Measurements from ENCODE around the gene PI16. TPM values are rescaled to one million over a fixed set of nuclear protein-coding genes. Genes with fewer than 3 reads are reported as not detected.

PI16 gene
- total RNA-seq, 2 experiments from 2014 or later = 0.30 TPM; not detected in 1

DNA sequence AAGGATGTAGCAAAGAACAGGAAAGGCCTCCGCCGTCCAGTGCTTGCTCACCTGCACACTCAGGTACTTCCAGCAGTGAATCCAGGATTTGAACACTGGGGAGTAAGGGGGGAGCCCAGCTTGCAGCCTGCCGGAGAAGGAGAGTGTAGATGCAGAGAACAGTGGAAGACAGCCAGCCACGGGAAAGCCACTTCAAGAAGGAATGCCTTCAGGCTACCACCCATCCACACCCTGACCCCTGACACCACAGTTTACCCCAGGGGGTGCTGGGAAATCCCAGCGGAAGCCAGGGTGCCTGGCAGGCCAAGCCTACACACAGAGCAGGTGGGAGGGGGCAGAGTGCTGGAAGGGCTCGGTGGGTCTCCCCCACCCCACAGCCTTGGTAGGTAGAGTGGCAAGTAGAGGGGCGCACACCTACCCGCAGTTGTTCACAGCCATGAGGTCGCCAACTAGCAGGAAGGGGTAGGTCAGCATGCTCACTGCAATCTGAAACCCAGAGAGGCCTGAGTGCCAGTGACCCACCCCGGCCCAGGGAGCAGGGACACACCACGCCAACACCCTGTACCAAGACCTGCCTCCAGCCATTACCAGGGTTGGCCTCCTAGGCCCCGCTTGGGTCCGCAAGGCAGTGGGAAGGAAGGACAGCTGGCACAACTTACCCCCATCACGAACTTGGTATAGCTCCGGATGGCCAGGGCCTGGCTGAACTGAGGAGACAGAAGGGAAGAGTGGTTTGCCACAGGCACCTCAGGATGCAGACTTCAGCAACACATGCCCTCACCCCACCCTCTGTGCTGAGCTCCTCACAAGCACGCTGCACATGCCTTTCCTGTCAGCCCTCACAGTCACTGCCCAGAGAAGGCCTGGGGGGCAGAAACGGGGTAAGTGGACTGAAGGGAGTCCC lies 15.7 kb downstream of the PI16 start:
- no peaks in the 10 kb centered on the region for H3K9me2 ChIP-seq (ENCODE audit: insufficient read depth, low read length)
- H4K20me1 ChIP-seq (ENCODE audit: insufficient read depth, low read length) = no peaks in the 10 kb centered on the region
- H3K36me3 ChIP-seq (ENCODE audit: insufficient read depth, low read length) = peaks cover 90% of the 10 kb centered on the region
- no peak overlapping the region for H3K27ac ChIP-seq (ENCODE audit: low read depth, low read length, poor library complexity, severe bottlenecking)
- no peak overlapping the region for H3K4me3 ChIP-seq (ENCODE audit: low read depth, low read length, poor library complexity, severe bottlenecking)
- H3K79me2 ChIP-seq (ENCODE audit: insufficient read depth, low read depth, low read length) = no peaks in the 10 kb centered on the region
- POLR2A ChIA-PET = interaction anchor here (0.5 kb wide), 1 partner anchor 73 kb away, joined by 4 read pairs; no protein-coding TSS in a partner anchor
- no peaks in the 10 kb centered on the region for H3K9me3 ChIP-seq (ENCODE audit: low read length)
- no peak for TF ChIP-seq EZH2phosphoT487 (IDR thresholded peaks at IDR 0.05; ENCODE audit: borderline replicate concordance, low read depth, low read length)
- TF ChIP-seq, protein P1, sequence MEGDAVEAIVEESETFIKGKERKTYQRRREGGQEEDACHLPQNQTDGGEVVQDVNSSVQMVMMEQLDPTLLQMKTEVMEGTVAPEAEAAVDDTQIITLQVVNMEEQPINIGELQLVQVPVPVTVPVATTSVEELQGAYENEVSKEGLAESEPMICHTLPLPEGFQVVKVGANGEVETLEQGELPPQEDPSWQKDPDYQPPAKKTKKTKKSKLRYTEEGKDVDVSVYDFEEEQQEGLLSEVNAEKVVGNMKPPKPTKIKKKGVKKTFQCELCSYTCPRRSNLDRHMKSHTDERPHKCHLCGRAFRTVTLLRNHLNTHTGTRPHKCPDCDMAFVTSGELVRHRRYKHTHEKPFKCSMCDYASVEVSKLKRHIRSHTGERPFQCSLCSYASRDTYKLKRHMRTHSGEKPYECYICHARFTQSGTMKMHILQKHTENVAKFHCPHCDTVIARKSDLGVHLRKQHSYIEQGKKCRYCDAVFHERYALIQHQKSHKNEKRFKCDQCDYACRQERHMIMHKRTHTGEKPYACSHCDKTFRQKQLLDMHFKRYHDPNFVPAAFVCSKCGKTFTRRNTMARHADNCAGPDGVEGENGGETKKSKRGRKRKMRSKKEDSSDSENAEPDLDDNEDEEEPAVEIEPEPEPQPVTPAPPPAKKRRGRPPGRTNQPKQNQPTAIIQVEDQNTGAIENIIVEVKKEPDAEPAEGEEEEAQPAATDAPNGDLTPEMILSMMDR (conservative IDR thresholded peaks at IDR 0.05; ENCODE audit: low read length) = no peak
- BruUV-seq (replicated peaks) = no TSS peak
- DNase-seq (ENCODE audit: low spot score) = no peak
- H2AFZ ChIP-seq (ENCODE audit: low read length) = no peak overlapping the region
- CTCF ChIA-PET (ENCODE audit: unreplicated experiment) = no interaction called here
- no peak overlapping the region for H3K4me2 ChIP-seq (ENCODE audit: low read length)
- H3K4me1 ChIP-seq (ENCODE audit: insufficient read depth, low read length, poor library complexity, severe bottlenecking) = no peaks in the 10 kb centered on the region
- intact Hi-C loops (cut with micrococcal nuclease; ENCODE audit: unreplicated experiment) = no loop called here

DNA sequence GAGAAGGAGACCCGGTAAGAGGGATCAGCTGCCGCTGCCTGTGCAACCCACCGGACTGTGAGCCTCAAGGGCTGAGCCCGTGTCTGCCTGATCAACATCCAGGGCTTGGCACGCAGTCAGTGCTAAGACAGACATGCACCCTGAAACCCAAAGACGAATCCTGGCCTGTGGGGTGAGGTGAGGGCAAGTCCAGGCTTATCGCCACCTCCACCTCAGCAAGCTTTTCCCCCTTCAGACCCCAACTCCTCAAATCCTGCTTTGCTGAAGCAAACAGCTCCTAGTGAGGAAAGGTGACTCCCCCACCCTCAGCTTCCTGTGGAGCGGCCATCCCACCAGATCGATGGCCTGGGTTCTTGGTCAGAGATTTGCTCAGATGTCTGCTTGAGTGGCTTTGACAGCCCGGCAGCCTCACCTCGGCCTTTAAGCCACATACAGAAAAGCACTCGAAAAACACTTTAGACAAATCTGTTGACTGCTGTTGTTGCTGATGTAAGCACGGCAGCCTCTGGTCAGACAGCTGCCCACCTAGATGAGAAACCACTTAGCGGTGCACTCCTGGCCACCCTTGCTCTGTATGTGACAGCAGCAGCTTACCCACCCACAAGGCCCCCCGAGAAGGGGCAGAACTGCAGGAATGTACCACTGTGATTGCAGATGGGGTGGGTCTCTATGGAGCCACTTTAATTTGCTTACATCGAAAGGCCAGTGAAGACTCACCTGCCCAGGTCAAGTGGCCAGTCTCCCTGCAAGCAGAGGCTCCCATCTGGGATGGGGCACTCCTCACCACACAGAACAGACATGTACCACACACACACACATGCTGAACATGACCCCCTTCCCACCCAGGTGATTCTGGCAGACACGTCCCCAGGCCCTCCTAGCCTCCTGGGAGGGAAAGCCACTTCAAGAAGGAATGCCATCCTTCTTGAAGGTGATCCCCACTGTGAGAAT lies 16.6 kb downstream of the PI16 start:
- no peak overlapping the region for H3K27ac ChIP-seq (ENCODE audit: low read depth, low read length, poor library complexity, severe bottlenecking)
- no peaks in the 10 kb centered on the region for H3K79me2 ChIP-seq (ENCODE audit: insufficient read depth, low read depth, low read length)
- H3K4me2 ChIP-seq (ENCODE audit: low read length) = no peak overlapping the region
- CTCF ChIA-PET (ENCODE audit: unreplicated experiment) = no interaction called here
- TF ChIP-seq, protein P1 (conservative IDR thresholded peaks at IDR 0.05; ENCODE audit: low read length) = no peak
- TF ChIP-seq EZH2phosphoT487 (IDR thresholded peaks at IDR 0.05; ENCODE audit: borderline replicate concordance, low read depth, low read length) = no peak
- H4K20me1 ChIP-seq (ENCODE audit: insufficient read depth, low read length) = no peaks in the 10 kb centered on the region
- POLR2A ChIA-PET = interaction anchor here (0.5 kb wide), 1 partner anchor 74 kb away, joined by 4 read pairs; no protein-coding TSS in a partner anchor
- H2AFZ ChIP-seq (ENCODE audit: low read length) = no peak overlapping the region
- no peaks in the 10 kb centered on the region for H3K9me3 ChIP-seq (ENCODE audit: low read length)
- H3K4me3 ChIP-seq (ENCODE audit: low read depth, low read length, poor library complexity, severe bottlenecking) = no peak overlapping the region
- no peaks in the 10 kb centered on the region for H3K9me2 ChIP-seq (ENCODE audit: insufficient read depth, low read length)
- no TSS peak for BruUV-seq (replicated peaks)
- no peak for DNase-seq (ENCODE audit: low spot score)
- H3K36me3 ChIP-seq (ENCODE audit: insufficient read depth, low read length) = peaks cover 96% of the 10 kb centered on the region
- H3K4me1 ChIP-seq (ENCODE audit: insufficient read depth, low read length, poor library complexity, severe bottlenecking) = no peaks in the 10 kb centered on the region
- intact Hi-C loops (cut with micrococcal nuclease; ENCODE audit: unreplicated experiment) = no loop called here

Measured in OCI-LY7 (cell line).